ENCODE measurements around the gene ADAMTS16.
A peak's percentile ranks its signal among the peaks of the same experiment; 100 is the strongest.

The ADAMTS16 gene

DNA sequence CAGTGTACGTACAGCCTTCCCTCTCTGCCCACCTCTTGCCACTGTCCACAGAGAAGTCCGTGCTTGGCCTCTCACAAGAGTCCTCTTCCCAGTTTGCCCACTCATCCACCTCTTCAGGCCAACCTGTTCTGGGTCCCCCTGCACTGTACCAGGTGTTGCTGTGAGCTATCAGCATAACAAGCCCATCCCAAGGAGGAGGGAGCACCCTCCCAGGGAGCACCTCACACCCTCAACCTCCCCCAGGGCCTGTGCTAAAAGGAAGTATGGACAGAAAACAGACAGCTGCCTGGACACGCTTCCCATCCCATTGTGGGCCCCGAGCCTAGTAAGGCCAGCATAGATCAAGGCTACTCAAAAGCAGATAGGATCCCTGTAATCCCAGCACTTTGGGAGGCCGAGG lies 168.2 kb downstream of the ADAMTS16 start:
- in situ Hi-C loops (cut with HindIII; ENCODE audit: low pct_unique_long_range_greater_than_20kb, low sequenced_read_pairs), result no loop called here
- no peak for DNase-seq (ENCODE audit: low read depth in 1 of 2, low spot score in 1 of 2)
- no peak for TF ChIP-seq JUND (IDR thresholded peaks at IDR 0.05; ENCODE audit: low read depth)

DNA sequence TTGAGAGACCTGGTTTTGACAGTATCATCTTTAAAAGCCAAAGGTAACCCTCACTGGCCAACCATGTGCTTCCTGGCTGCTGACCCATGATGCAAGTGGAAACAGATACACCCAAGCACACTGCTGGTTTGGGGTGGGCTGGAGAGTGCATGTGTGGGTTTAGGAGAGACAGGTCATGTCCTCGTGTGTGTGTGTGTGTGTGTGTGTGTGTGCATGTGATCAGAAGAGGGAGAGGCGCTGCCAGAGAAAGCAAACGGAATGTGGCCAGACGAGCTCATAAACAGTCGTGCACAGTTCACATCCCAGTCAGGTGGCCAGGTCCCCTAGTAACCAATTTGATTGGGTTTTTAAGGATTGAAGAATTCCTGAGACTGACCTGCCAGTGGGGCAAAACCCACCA lies 169.5 kb downstream of the ADAMTS16 start:
- peak in 1 of 2 experiments; percentile 81 for DNase-seq (ENCODE audit: low read depth in 1 of 2, low spot score in 1 of 2)
- no peak for TF ChIP-seq JUND (IDR thresholded peaks at IDR 0.05; ENCODE audit: low read depth)
- in situ Hi-C loops (cut with HindIII; ENCODE audit: low pct_unique_long_range_greater_than_20kb, low sequenced_read_pairs), result no loop called here

DNA sequence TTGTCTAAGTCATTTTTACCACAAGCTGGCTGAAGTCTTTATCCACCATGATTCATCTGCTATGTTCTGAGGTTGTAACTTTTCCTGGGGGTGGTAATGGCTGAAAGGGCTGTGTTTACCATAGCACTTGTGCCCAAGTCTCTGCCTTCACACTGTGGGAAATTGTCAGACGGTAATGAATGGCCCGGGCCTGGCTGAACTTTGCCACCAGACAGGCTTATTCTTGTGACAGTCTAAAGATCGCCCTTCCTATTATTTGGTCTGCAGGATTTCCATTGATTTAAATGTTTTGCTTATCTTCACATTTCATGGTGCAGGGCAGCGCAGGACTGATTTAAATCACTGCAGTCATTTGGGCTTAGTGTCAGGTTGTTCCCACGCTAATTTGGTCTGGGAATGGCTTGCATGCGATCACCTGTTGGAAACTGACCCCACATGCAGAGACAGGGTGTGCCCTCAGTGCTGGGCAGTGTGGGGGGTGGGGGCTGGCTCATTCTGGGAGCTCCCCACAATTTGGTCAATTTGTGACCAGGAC lies 173.0 kb downstream of the ADAMTS16 start:
- TF ChIP-seq JUND (IDR thresholded peaks at IDR 0.05; ENCODE audit: low read depth), result no peak
- in situ Hi-C loops (cut with HindIII; ENCODE audit: low pct_unique_long_range_greater_than_20kb, low sequenced_read_pairs), result no loop called here

DNA sequence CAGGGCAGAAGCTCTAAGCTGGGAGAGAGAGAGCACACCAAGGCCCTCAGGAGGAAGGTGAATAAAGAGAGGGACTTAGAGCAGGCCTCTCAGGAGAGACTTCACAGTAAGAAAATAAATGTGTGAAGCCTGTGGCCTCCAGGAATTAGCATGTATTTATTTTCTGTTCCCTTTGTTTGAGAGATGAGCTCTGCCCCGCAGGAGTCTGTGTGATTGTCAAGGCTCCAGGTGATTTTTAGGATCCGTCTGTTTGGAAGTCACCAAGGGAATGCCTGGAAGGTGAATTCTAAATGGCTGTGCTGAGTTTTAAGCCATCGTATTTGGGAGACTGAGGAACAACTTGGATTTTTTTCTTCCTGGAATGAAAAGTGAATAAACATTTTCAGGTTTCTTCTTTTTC lies 174.0 kb downstream of the ADAMTS16 start:
- in situ Hi-C loops (cut with HindIII; ENCODE audit: low pct_unique_long_range_greater_than_20kb, low sequenced_read_pairs), result no loop called here
- no peak for DNase-seq (ENCODE audit: low read depth in 1 of 2, low spot score in 1 of 2)
- no peak for TF ChIP-seq JUND (IDR thresholded peaks at IDR 0.05; ENCODE audit: low read depth)

More for the DNA sequence above, 173.0 kb downstream of the ADAMTS16 start:
- no peak for DNase-seq (ENCODE audit: low read depth in 1 of 2, low spot score in 1 of 2)

DNA sequence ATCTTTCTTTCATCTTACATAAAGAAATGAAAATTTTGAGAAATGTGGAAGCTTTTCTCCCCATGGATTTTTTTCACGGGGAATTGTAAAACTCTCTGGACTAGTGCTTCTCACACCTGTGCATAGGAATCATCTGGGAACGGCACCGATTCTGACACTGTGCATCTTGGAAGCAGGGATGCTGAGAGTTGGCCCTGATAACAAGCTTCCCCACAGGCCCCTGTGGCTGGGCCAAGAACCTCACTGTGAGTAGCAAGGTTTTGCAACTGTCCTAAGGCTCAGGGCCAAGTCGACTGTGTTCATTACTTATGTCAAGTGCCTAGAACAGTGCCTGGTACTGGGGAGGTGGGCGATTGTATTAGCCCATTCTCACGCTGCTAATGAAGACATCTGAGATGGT lies 174.5 kb downstream of the ADAMTS16 start:
- in situ Hi-C loops (cut with HindIII; ENCODE audit: low pct_unique_long_range_greater_than_20kb, low sequenced_read_pairs), result no loop called here

DNA sequence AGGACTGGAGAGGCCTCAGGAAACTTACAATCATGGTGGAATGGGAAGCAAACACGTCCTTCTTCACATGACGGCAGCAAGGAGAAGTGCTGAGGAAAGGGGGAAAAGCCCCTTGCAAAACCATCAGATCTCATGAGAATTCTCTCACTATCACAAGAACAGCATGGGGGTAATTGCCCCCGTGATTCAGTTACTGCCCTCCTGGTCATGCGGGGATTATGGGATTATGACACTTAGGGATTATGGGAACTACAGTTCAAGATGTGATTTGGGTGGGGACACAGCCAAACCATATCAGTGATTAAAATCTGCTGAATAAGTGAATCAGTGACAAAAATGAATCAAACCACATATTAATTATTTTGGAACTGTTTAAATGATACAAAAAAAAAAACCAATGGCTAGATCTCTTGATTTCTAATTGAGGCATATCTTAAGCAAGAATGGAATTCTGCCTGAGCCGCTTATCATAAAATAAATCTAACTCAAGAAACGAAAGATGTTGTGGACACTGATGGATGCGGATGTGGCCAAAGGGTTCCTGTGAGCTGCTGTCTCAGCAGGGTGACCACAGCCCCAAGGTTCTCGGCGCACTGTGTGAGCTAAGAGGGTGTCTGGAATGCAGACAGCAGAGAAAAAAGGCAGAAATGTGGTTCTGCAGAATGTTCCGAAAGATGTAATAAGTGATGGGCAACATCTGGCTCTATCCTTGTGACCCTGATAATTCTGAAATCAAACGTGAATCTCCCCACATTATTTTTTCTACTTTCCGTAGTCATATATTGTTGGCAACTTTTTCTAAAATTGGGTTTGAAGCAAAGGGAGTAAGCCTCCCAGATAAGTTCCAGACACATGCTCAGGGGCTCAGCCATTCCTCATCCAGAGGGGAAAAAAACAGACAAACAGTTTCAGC lies 175.2 kb downstream of the ADAMTS16 start:
- no peak for DNase-seq (ENCODE audit: low read depth in 1 of 2, low spot score in 1 of 2)
- in situ Hi-C loops (cut with HindIII; ENCODE audit: low pct_unique_long_range_greater_than_20kb, low sequenced_read_pairs), result no loop called here
- TF ChIP-seq JUND (IDR thresholded peaks at IDR 0.05; ENCODE audit: low read depth), result no peak

More for the DNA sequence above, 174.5 kb downstream of the ADAMTS16 start:
- no peak for TF ChIP-seq JUND (IDR thresholded peaks at IDR 0.05; ENCODE audit: low read depth)
- DNase-seq (ENCODE audit: low read depth in 1 of 2, low spot score in 1 of 2), result no peak

DNA sequence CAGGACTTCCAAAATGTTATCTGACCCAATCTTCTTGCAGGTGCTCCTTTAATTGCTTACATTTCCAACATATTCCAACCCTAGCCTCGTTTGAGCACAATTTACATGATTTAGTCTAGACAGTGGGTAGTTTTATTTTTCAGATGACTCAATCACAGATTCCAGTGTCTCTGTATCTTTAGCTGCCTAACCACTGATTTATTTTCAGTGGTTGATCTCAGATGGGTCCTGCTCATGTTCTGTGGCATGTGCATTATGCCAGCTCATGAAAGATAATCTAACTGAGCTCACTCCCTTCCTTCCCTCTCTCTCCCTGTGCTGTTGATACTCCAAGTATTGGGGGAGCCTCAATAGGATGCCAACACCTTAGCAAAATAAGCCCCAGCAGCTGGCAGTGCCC lies 176.2 kb downstream of the ADAMTS16 start:
- in situ Hi-C loops (cut with HindIII; ENCODE audit: low pct_unique_long_range_greater_than_20kb, low sequenced_read_pairs), result no loop called here
- TF ChIP-seq JUND (IDR thresholded peaks at IDR 0.05; ENCODE audit: low read depth), result no peak
- DNase-seq (ENCODE audit: low read depth in 1 of 2, low spot score in 1 of 2), result no peak

DNA sequence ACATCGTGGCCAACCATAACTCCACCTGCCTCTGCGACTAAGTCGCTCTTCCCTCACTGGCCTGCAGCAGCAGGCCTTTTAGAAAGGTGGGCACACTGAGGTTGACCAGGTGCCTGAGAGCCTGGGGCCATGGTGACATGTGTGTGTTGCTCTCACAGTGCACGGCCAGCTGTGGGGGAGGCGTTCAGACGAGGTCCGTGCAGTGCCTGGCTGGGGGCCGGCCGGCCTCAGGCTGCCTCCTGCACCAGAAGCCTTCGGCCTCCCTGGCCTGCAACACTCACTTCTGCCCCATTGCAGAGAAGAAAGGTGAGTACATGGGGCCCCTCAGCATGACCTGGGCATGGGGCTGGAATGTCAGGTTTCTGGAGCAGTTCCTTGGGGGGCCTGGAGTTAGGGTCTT lies 177.8 kb downstream of the ADAMTS16 start:
- in situ Hi-C loops (cut with HindIII; ENCODE audit: low pct_unique_long_range_greater_than_20kb, low sequenced_read_pairs), result no loop called here
- no peak for DNase-seq (ENCODE audit: low read depth in 1 of 2, low spot score in 1 of 2)
- TF ChIP-seq JUND (IDR thresholded peaks at IDR 0.05; ENCODE audit: low read depth), result no peak

DNA sequence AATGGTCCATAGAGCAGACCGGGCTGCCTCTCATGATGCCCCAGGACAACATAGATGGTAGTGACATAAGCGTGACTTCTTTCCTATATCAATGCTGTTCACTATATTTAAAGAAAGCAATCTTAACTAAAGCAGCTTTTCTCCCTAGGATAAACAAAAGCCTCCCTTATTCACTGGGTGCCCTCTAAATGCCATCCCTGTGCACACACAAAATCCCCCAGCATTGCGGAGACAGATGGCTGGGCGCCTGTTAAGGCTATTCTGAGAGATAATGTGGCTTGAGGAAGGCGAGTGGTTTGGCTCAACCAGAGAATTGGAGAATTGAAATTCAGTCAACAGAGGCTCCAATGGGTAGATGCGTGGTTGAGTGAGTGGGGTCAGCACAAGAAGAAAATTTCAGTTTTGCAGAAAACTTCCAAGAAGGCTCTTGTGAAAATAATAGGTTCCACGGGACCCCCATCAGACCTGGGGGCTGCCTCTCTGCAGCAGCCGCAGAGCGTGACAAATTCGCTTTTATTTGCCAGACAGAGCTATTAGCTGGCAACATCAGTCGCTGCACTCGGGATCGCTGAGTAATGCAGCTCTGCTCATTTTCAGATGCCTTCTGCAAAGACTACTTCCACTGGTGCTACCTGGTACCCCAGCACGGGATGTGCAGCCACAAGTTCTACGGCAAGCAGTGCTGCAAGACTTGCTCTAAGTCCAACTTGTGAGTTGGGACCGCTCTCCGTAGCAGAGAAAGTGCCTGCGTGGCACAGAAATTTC lies 178.5 kb downstream of the ADAMTS16 start:
- no peak for DNase-seq (ENCODE audit: low read depth in 1 of 2, low spot score in 1 of 2)
- in situ Hi-C loops (cut with HindIII; ENCODE audit: low pct_unique_long_range_greater_than_20kb, low sequenced_read_pairs), result no loop called here
- TF ChIP-seq JUND (IDR thresholded peaks at IDR 0.05; ENCODE audit: low read depth), result no peak

DNA sequence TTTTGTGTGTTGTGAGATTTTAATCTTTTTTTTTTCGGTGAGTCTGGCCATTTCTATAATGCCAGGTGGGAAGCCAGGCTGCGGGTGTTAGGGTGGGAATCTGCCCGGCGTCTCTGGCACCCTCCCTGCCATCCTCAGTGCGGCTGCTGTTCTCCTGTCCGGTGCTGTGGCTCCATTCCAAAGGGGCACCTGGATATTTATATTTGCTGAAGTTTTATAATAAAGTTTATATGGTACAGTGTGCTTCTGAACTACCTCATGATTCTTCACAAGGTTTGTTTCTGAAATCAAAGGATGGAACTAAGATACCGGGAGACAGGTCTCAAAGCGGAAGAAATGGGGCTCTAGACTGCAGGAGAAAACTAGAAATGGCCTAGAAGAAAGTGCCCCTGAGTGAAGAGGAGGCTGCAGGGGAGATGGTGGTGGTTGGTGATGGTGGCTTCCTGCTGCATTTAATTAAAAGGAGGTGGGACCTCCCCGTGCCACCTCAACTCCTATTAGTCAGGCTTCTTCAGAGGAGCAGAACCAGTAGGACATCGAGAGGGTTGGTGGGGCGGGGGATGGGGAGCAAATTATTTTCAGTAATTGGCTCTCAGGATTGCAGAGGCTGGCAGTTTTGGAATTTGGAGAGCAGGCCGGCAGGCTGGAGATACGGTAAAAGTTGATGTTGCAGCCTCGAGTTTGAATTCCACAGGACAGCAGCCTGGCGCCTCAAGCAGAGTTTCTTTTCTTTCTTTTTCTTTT lies 180.1 kb downstream of the ADAMTS16 start:
- TF ChIP-seq JUND (IDR thresholded peaks at IDR 0.05; ENCODE audit: low read depth), result no peak
- DNase-seq (ENCODE audit: low read depth in 1 of 2, low spot score in 1 of 2), result no peak
- in situ Hi-C loops (cut with HindIII; ENCODE audit: low pct_unique_long_range_greater_than_20kb, low sequenced_read_pairs), result no loop called here

DNA sequence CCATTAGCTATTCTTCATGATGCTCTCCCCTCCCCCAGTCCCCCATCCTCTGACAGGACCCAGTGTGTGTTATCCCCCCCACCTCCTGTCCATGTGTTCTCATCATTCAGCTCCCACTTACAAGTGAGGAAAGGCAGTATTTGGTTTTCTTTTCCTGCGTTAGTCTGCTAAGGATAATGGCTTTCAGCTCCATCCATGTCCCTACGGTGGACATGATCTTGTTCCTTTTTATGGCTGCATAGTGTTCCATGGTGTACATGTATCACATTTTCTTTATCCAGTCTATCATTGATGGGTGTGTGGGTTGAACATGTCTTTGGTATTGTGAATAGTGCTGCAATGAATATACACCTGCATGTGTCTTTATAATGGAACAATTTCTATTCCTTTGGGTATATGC lies 181.0 kb downstream of the ADAMTS16 start:
- no peak for TF ChIP-seq JUND (IDR thresholded peaks at IDR 0.05; ENCODE audit: low read depth)

DNA sequence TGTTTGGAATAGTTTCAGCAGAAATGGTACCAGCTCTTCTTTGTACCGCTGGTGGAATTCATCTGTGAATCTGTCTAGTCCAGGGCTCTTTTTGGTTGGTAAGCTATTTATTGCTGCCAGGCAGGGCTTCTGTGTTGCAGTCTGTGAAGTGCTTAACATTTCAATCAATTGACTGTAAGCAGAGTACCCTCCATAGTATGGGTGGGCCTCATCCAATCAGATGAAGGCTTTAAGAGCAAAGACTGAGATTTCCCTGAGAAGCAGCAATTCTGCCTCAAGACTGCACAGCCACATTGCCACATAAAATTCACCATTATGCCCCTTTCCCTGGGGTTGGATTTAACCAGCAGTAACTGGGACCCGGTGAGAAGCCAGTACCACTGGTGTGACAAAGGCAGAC lies 183.4 kb downstream of the ADAMTS16 start:
- in situ Hi-C loops (cut with HindIII; ENCODE audit: low pct_unique_long_range_greater_than_20kb, low sequenced_read_pairs), result no loop called here

More for the DNA sequence above, 181.0 kb downstream of the ADAMTS16 start:
- in situ Hi-C loops (cut with HindIII; ENCODE audit: low pct_unique_long_range_greater_than_20kb, low sequenced_read_pairs), result no loop called here
- no peak for DNase-seq (ENCODE audit: low read depth in 1 of 2, low spot score in 1 of 2)

More for the DNA sequence above, 183.4 kb downstream of the ADAMTS16 start:
- TF ChIP-seq JUND (IDR thresholded peaks at IDR 0.05; ENCODE audit: low read depth), result no peak
- no peak for DNase-seq (ENCODE audit: low read depth in 1 of 2, low spot score in 1 of 2)

Data from T47D (cell line).